Measurements from ENCODE around the gene VSIG1.

DNA sequence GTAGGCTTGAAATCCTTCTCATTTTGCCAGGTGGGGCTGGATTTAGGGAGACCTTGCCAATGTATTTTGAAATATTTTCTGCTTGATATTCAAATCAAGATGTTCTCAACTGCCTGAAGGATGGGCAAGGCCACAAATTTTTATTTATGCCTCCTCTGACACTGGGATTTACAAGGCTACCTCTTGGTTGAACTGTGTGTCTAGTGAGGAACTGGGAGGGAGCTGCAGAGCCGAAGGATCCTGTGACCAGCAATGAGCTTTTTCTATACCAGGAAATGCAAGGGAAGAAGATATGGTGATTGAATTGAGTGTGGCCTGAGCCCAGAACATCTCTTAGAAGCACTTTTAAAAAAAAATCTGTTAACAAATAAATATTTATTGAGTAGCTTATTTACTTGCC, 14.9 kb downstream of the VSIG1 start:
- TF ChIP-seq, protein P1, sequence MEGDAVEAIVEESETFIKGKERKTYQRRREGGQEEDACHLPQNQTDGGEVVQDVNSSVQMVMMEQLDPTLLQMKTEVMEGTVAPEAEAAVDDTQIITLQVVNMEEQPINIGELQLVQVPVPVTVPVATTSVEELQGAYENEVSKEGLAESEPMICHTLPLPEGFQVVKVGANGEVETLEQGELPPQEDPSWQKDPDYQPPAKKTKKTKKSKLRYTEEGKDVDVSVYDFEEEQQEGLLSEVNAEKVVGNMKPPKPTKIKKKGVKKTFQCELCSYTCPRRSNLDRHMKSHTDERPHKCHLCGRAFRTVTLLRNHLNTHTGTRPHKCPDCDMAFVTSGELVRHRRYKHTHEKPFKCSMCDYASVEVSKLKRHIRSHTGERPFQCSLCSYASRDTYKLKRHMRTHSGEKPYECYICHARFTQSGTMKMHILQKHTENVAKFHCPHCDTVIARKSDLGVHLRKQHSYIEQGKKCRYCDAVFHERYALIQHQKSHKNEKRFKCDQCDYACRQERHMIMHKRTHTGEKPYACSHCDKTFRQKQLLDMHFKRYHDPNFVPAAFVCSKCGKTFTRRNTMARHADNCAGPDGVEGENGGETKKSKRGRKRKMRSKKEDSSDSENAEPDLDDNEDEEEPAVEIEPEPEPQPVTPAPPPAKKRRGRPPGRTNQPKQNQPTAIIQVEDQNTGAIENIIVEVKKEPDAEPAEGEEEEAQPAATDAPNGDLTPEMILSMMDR (IDR thresholded peaks at IDR 0.05), result no peak
- TF ChIP-seq CHD2 (IDR thresholded peaks at IDR 0.05; ENCODE audit: low read length, partially characterized antibody) (no peak), REST (IDR thresholded peaks at IDR 0.05; ENCODE audit: low read depth, low read length) (no peak), TEAD4 (IDR thresholded peaks at IDR 0.05; ENCODE audit: borderline replicate concordance, insufficient read depth) (no peak), TAF1 (IDR thresholded peaks at IDR 0.05; ENCODE audit: borderline replicate concordance, low read depth, low read length) (no peak), JUND (IDR thresholded peaks at IDR 0.05) (no peak), RAD21 (IDR thresholded peaks at IDR 0.05; ENCODE audit: low read length) (no peak), USF2 (IDR thresholded peaks at IDR 0.05; ENCODE audit: borderline replicate concordance, low read depth, low read length) (no peak), SIN3A (IDR thresholded peaks at IDR 0.05; ENCODE audit: borderline replicate concordance, low read depth, low read length) (no peak), TCF12 (IDR thresholded peaks at IDR 0.05) (no peak), EP300 (IDR thresholded peaks at IDR 0.05; ENCODE audit: borderline replicate concordance in 1 of 2, low read depth in 1 of 2, low read length in 1 of 2) (no peak), FOXJ3 (CRISPR knock-in tag; IDR thresholded peaks at IDR 0.05) (no peak), GATA2 (CRISPR knock-in tag; IDR thresholded peaks at IDR 0.05) (no peak)

All from SK-N-SH (cell line).